H9 (cell line): ENCODE data around the gene NOBOX. TPM values are rescaled to one million over a fixed set of nuclear protein-coding genes. Genes with fewer than 3 reads are reported as not detected.

Source experiments
- DNase-seq: peaks from one replicate; pipeline ENCODE4 v3.0.0-alpha.2; 2017
- H2AFZ ChIP-seq: one replicate; pipeline ENCODE4 v1.6.1; 2013; ENCODE audit warnings: mild to moderate bottlenecking, low read length, control low read depth, moderate library complexity
- H2AK5ac ChIP-seq: 2 replicates; pipeline ENCODE4 v1.6.1; 2013; ENCODE audit warnings: low read length, control low read depth, mixed read lengths; ENCODE audit not compliant: insufficient read length
- H2BK120ac ChIP-seq: one replicate; pipeline ENCODE4 v1.6.1; 2013; ENCODE audit warnings: low read depth, mild to moderate bottlenecking, low read length, control low read depth, inconsistent platforms; ENCODE audit not compliant: poor library complexity, severe bottlenecking
- H2BK12ac ChIP-seq: 2 replicates; pipeline ENCODE4 v1.6.1; 2013; ENCODE audit warnings: low read length, control low read depth, mixed read lengths, low read depth; ENCODE audit not compliant: insufficient read length
- H2BK15ac ChIP-seq: 2 replicates; pipeline ENCODE4 v1.6.1; 2013; ENCODE audit warnings: low read depth, low read length, control low read depth
- H2BK20ac ChIP-seq: one replicate; pipeline ENCODE4 v1.6.1; 2013; ENCODE audit warnings: low read depth, mild to moderate bottlenecking, low read length, control low read depth, inconsistent platforms; ENCODE audit not compliant: poor library complexity, severe bottlenecking
- H2BK5ac ChIP-seq: 2 replicates; pipeline ENCODE4 v1.6.1; 2013; ENCODE audit warnings: low read length, control low read depth, mixed read lengths; ENCODE audit not compliant: insufficient read length
- H3K14ac ChIP-seq: 2 replicates; pipeline ENCODE4 v1.6.1; 2013; ENCODE audit warnings: low read length, control low read depth; ENCODE audit not compliant: insufficient read depth
- H3K18ac ChIP-seq: 2 replicates; pipeline ENCODE4 v1.6.1; 2013; ENCODE audit warnings: low read depth, mild to moderate bottlenecking, mixed read lengths, low read length, control low read depth; ENCODE audit not compliant: insufficient read length
- H3K23ac ChIP-seq: 2 replicates; pipeline ENCODE4 v1.6.1; 2013; ENCODE audit warnings: low read length, control low read depth, mixed read lengths, low read depth; ENCODE audit not compliant: insufficient read length
- H3K23me2 ChIP-seq: 2 replicates; pipeline ENCODE4 v1.6.1; 2013; ENCODE audit warnings: low read depth, mild to moderate bottlenecking, mixed read lengths, low read length, control low read depth; ENCODE audit not compliant: insufficient read length, poor library complexity, severe bottlenecking
- H3K27ac ChIP-seq: 2 replicates; pipeline ENCODE4 v1.5.1; 2013; ENCODE audit warnings: low read length, control low read depth, mixed read lengths, low read depth; ENCODE audit not compliant: insufficient read length
- H3K27me3 ChIP-seq: 2 replicates; pipeline ENCODE4 v1.6.1; 2013; ENCODE audit warnings: low read length, control low read depth, inconsistent platforms; ENCODE audit not compliant: insufficient read depth
- H3K4ac ChIP-seq: 2 replicates; pipeline ENCODE4 v1.6.1; 2013; ENCODE audit warnings: low read depth, mild to moderate bottlenecking, control low read depth, inconsistent platforms, low read length, moderate library complexity
- H3K4me1 ChIP-seq: 2 replicates; pipeline ENCODE4 v1.6.1; 2013; ENCODE audit warnings: low read length, control low read depth, inconsistent platforms; ENCODE audit not compliant: insufficient read depth
- H3K4me2 ChIP-seq: 2 replicates; pipeline ENCODE4 v1.6.1; 2013; ENCODE audit warnings: low read length, control low read depth, mixed read lengths; ENCODE audit not compliant: insufficient read length, insufficient read depth
- H3K56ac ChIP-seq: 2 replicates; pipeline ENCODE4 v1.6.1; 2013; ENCODE audit warnings: low read depth, mild to moderate bottlenecking, mixed read lengths, low read length, control low read depth; ENCODE audit not compliant: insufficient read length
- H3K79me1 ChIP-seq: 2 replicates; pipeline ENCODE4 v1.6.1; 2013; ENCODE audit warnings: low read depth, mild to moderate bottlenecking, moderate library complexity, low read length, control low read depth, inconsistent platforms; ENCODE audit not compliant: insufficient read depth, poor library complexity, severe bottlenecking
- H3K79me2 ChIP-seq: 2 replicates; pipeline ENCODE4 v1.6.1; 2013; ENCODE audit warnings: low read length, control low read depth, inconsistent platforms; ENCODE audit not compliant: insufficient read depth
- H3K9ac ChIP-seq: 2 replicates; pipeline ENCODE4 v1.6.1; 2013; ENCODE audit warnings: low read length, control low read depth, mixed read lengths; ENCODE audit not compliant: insufficient read length; ENCODE audit errors: extremely low read depth
- H3K9me3 ChIP-seq: one replicate; pipeline ENCODE4 v1.6.1; 2013; ENCODE audit warnings: low read depth, low read length, inconsistent platforms; ENCODE audit not compliant: control insufficient read depth
- H3T11ph ChIP-seq: one replicate; pipeline ENCODE4 v1.6.1; 2013; ENCODE audit warnings: mild to moderate bottlenecking, low read length, control low read depth, inconsistent platforms
- H4K20me1 ChIP-seq: one replicate; pipeline ENCODE4 v1.6.1; 2013; ENCODE audit not compliant: control insufficient read depth, insufficient read length, insufficient read depth
- H4K5ac ChIP-seq: 2 replicates; pipeline ENCODE4 v1.6.1; 2013; ENCODE audit warnings: low read depth, mild to moderate bottlenecking, mixed read lengths, low read length, control low read depth; ENCODE audit not compliant: insufficient read length
- H4K8ac ChIP-seq: replicated peaks from 2 replicates; pipeline ENCODE4 v1.6.1; 2013; ENCODE audit warnings: low read length, control low read depth, mixed read lengths, low read depth; ENCODE audit not compliant: insufficient read length
- H4K91ac ChIP-seq: 2 replicates; pipeline ENCODE4 v1.6.1; 2013; ENCODE audit warnings: low read depth, mild to moderate bottlenecking, moderate library complexity, mixed read lengths, low read length, control low read depth; ENCODE audit not compliant: insufficient read length
- H3K27ac Mint-ChIP-seq, 3 experiments: 2 replicates in 2 of 3; 3 replicates in 1 of 3; pipeline ENCODE4 v1.8.0; 2020 to 2021; ENCODE audit warnings: mixed read lengths in 3 of 3, mild to moderate bottlenecking in 1 of 3, moderate library complexity in 1 of 3
- H3K27me3 Mint-ChIP-seq: 2 replicates; pipeline ENCODE4 v1.8.0; 2021; ENCODE audit warnings: low read depth, mild to moderate bottlenecking, moderate library complexity, mixed read lengths
- H3K36me3 Mint-ChIP-seq, 3 experiments: 2 replicates in 2 of 3; 3 replicates in 1 of 3; pipeline ENCODE4 v1.8.0; 2020 to 2021; ENCODE audit warnings: low read depth in 3 of 3, mixed read lengths in 3 of 3; ENCODE audit not compliant: insufficient read depth in 1 of 3
- H3K4me1 Mint-ChIP-seq, 2 experiments: 2 replicates each; pipeline ENCODE4 v1.8.0; 2020; ENCODE audit warnings: mixed read lengths in 2 of 2
- H3K4me3 Mint-ChIP-seq, 2 experiments: 2 replicates in 1 of 2; 3 replicates in 1 of 2; pipeline ENCODE4 v1.8.0; 2020 to 2021; ENCODE audit warnings: mild to moderate bottlenecking in 2 of 2, mixed read lengths in 2 of 2, moderate library complexity in 1 of 2
- H3K9me3 Mint-ChIP-seq, 2 experiments: 2 replicates in 1 of 2; 3 replicates in 1 of 2; pipeline ENCODE4 v1.8.0; 2020; ENCODE audit warnings: mild to moderate bottlenecking in 2 of 2, mixed read lengths in 2 of 2, moderate library complexity in 1 of 2
- WGBS: extraction: QIAGEN DNeasy Blood & Tissue Kit; methylation state at CpG from one replicate; pipeline ENCODE4 v1.1.7; 2013; ENCODE audit warnings: missing lambda C conversion rate, low lambda C conversion rate, mixed read lengths; ENCODE audit not compliant: insufficient read length; ENCODE audit errors: extremely low coverage; 5-methylcytosine and 5-hydroxymethylcytosine counted together
- total RNA-seq: library from RNA; stranded (reverse); gene quantifications from 2 replicates; pipeline ENCODE4 v1.2.1, GENCODE V29; 2021
- TF ChIP-seq, protein P1 (sequence below): fragments of 200-600 bp; sonication (generic); conservative IDR thresholded peaks from 3 replicates; pipeline ENCODE4 v1.8.0; 2021; ENCODE audit warnings: antibody characterized with exemption, mild to moderate bottlenecking

The NOBOX gene
- total RNA-seq, 1 experiment from 2014 or later = not detected

GRCh38 chr7:144403102-144403501 lies 391 bp downstream of the NOBOX start:
- no peaks in the 10 kb centered on the region for H3K79me2 ChIP-seq
- H3K4me1 ChIP-seq = no peaks in the 10 kb centered on the region
- no peak overlapping the region for H3K18ac ChIP-seq
- H3K27me3 ChIP-seq = no peaks in the 10 kb centered on the region
- Mint-ChIP-seq H3K9me3 (no peaks in the 10 kb centered on the region), H3K27me3 (peaks cover 1% of the 10 kb centered on the region), H3K4me3 (no peak overlapping the region), H3K27ac (no peak overlapping the region; a peak in 1 of 7 replicates), H3K4me1 (peaks cover 9 to 10% of the 10 kb centered on the region in 2 experiments), H3K36me3 (no peaks in the 10 kb centered on the region)
- no peak overlapping the region for H3K4ac ChIP-seq
- no peak overlapping the region for H2BK5ac ChIP-seq
- H3K9me3 ChIP-seq = no peaks in the 10 kb centered on the region
- no peaks in the 10 kb centered on the region for H4K20me1 ChIP-seq
- H2AFZ ChIP-seq = no peak overlapping the region
- H3K27ac ChIP-seq = no peak overlapping the region
- no peak overlapping the region for H3K56ac ChIP-seq
- H4K91ac ChIP-seq = no peak overlapping the region
- H3K14ac ChIP-seq = no peak overlapping the region
- no peak overlapping the region for H2BK120ac ChIP-seq
- H2BK12ac ChIP-seq = no peak overlapping the region
- no peaks in the 10 kb centered on the region for H3K79me1 ChIP-seq
- no peak overlapping the region for H3K23ac ChIP-seq
- H2AK5ac ChIP-seq = no peak overlapping the region
- no peak overlapping the region for H2BK20ac ChIP-seq
- no peak overlapping the region for H3K9ac ChIP-seq
- H3K4me2 ChIP-seq = no peak overlapping the region
- TF ChIP-seq, protein P1, sequence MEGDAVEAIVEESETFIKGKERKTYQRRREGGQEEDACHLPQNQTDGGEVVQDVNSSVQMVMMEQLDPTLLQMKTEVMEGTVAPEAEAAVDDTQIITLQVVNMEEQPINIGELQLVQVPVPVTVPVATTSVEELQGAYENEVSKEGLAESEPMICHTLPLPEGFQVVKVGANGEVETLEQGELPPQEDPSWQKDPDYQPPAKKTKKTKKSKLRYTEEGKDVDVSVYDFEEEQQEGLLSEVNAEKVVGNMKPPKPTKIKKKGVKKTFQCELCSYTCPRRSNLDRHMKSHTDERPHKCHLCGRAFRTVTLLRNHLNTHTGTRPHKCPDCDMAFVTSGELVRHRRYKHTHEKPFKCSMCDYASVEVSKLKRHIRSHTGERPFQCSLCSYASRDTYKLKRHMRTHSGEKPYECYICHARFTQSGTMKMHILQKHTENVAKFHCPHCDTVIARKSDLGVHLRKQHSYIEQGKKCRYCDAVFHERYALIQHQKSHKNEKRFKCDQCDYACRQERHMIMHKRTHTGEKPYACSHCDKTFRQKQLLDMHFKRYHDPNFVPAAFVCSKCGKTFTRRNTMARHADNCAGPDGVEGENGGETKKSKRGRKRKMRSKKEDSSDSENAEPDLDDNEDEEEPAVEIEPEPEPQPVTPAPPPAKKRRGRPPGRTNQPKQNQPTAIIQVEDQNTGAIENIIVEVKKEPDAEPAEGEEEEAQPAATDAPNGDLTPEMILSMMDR = no peak
- H4K8ac ChIP-seq = no peak overlapping the region
- H4K5ac ChIP-seq = no peak overlapping the region
- no peak for DNase-seq
- no peak overlapping the region for H2BK15ac ChIP-seq
- H3K23me2 ChIP-seq = no peaks in the 10 kb centered on the region
- H3T11ph ChIP-seq = no peak overlapping the region
- no CpG with 5 or more reads among the region's 11 CpGs for WGBS
